Osteocyte (in vitro differentiated cells): Measurements from ENCODE around the gene FCRLA. TPM values are rescaled to one million over a fixed set of nuclear protein-coding genes. Genes with fewer than 3 reads are reported as not detected.

Experiments
- DNase-seq: peaks from one replicate; pipeline ENCODE4 v3.0.0; 2021; ENCODE audit warnings: mixed read lengths; ENCODE audit not compliant: unreplicated experiment; ENCODE audit errors: extremely low spot score
- H3K27ac Mint-ChIP-seq: one replicate; pipeline ENCODE4 v1.8.0; 2021; ENCODE audit warnings: mild to moderate bottlenecking, mixed read lengths; ENCODE audit not compliant: unreplicated experiment
- H3K27me3 Mint-ChIP-seq: one replicate; pipeline ENCODE4 v1.8.0; 2021; ENCODE audit warnings: mixed read lengths; ENCODE audit not compliant: unreplicated experiment
- H3K36me3 Mint-ChIP-seq: one replicate; pipeline ENCODE4 v1.8.0; 2021; ENCODE audit warnings: mixed read lengths; ENCODE audit not compliant: unreplicated experiment
- H3K4me1 Mint-ChIP-seq: one replicate; pipeline ENCODE4 v1.8.0; 2021; ENCODE audit warnings: mixed read lengths; ENCODE audit not compliant: unreplicated experiment
- H3K4me3 Mint-ChIP-seq: one replicate; pipeline ENCODE4 v1.8.0; 2021; ENCODE audit warnings: mild to moderate bottlenecking, moderate library complexity, mixed read lengths; ENCODE audit not compliant: unreplicated experiment
- H3K9me3 Mint-ChIP-seq: one replicate; pipeline ENCODE4 v1.8.0; 2021; ENCODE audit warnings: mixed read lengths; ENCODE audit not compliant: unreplicated experiment
- CTCF ChIP-seq: fragments of 200-600 bp; sonication (generic); IDR thresholded peaks from 2 replicates; pipeline ENCODE4 v1.5.0; 2021; ENCODE audit warnings: antibody characterized with exemption, mild to moderate bottlenecking, moderate library complexity
- total RNA-seq: library from RNA; stranded (reverse); gene quantifications from 2 replicates; pipeline ENCODE4 v1.2.1, GENCODE V29; 2021

The FCRLA gene
- total RNA-seq, 1 donor from 2014 or later, result not detected

- Mint-ChIP-seq H3K27me3 (peaks cover 14% of the 10 kb centered on the region), H3K4me3 (peak overlapping the region; percentile 84), H3K9me3 (no peaks in the 10 kb centered on the region), H3K4me1 (peaks cover 9% of the 10 kb centered on the region), H3K36me3 (no peaks in the 10 kb centered on the region), H3K27ac (peak overlapping the region; percentile 58)
- peak; percentile 53 for TF ChIP-seq CTCF
- DNase-seq, result no peak
These were observed 19.0 kb downstream of the FCRLA start for GRCh38 chr1:161725908-161726472.

- Mint-ChIP-seq H3K27ac (peak overlapping the region; percentile 58), H3K27me3 (peaks cover 21% of the 10 kb centered on the region), H3K36me3 (no peaks in the 10 kb centered on the region), H3K4me1 (peaks cover 9% of the 10 kb centered on the region), H3K4me3 (peak overlapping the region; percentile 84), H3K9me3 (no peaks in the 10 kb centered on the region)
- no peak for TF ChIP-seq CTCF
- peak; percentile 91 for DNase-seq
These were observed 19.6 kb downstream of the FCRLA start for GRCh38 chr1:161726473-161727255.

GRCh38 chr1:161727256-161727924, 20.4 kb downstream of the FCRLA start:
- Mint-ChIP-seq H3K4me1 (peaks cover 9% of the 10 kb centered on the region), H3K27ac (peak overlapping the region; percentile 72), H3K36me3 (no peaks in the 10 kb centered on the region), H3K9me3 (no peaks in the 10 kb centered on the region), H3K4me3 (peak overlapping the region; percentile 84), H3K27me3 (peaks cover 24% of the 10 kb centered on the region)
- no peak for DNase-seq
- TF ChIP-seq CTCF, result no peak

- Mint-ChIP-seq H3K4me3 (peak overlapping the region; percentile 84), H3K4me1 (peaks cover 9% of the 10 kb centered on the region), H3K36me3 (no peaks in the 10 kb centered on the region), H3K27ac (no peak overlapping the region), H3K27me3 (peaks cover 34% of the 10 kb centered on the region), H3K9me3 (no peaks in the 10 kb centered on the region)
- no peak for DNase-seq
- TF ChIP-seq CTCF, result no peak
These were observed 21.6 kb downstream of the FCRLA start for GRCh38 chr1:161728376-161729226.
